ENCODE measurements around the gene NOS1AP.

Gene NOS1AP

DNA sequence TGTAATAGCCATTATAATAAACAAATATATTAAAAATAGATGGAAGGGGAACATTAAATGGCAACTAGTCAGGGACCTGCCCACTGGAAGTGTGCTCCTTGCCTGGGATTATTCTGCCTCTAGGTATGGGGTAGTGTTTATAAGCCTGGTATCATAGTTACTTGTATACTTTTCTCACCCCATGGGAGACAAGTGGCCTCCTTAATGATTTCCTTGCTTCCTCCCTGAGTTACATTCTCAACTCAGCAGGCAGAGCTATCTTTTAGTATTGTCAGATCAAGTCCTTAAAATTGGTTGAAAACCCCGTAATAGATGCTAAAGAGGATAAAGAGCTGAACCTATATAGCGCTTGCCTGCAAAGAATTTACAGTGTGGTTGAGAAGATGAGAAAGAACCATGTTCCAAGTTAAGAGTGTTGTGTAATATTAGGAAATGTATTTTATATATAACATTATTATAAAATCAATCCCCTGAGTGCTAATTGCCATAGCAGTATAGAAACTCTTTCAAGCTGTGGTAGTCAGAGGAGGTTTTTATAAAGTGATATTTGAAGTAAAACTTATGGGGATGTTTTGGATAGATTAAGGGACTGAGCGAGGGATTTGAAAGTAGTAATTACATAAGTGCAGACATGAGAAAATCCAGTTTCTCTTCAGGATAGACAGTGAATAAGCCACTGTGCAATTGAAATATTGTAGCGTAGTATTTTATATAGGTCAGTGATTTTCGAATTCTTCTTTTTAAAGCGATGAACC is 200.7 kb downstream of the NOS1AP start:
- no peak for DNase-seq

DNA sequence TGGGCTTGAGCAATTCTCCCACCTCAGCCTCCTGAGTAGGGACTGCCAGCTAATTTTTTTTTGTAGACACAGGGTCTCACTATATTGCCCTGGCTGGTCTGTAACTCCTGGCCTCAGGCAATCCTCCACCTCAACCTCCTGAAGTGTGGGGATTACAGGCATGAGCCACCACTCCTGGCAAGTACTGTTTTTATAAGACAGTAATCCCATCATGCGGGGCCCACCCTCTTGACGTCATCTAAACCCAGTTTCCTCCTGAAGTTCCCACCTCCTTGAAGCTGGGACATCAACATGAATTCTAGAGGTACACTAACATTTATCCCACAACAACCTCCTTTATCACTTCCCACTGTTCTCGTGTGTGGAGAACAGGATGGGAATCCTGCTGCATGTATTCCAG is 202.5 kb downstream of the NOS1AP start:
- no peak for DNase-seq

DNA sequence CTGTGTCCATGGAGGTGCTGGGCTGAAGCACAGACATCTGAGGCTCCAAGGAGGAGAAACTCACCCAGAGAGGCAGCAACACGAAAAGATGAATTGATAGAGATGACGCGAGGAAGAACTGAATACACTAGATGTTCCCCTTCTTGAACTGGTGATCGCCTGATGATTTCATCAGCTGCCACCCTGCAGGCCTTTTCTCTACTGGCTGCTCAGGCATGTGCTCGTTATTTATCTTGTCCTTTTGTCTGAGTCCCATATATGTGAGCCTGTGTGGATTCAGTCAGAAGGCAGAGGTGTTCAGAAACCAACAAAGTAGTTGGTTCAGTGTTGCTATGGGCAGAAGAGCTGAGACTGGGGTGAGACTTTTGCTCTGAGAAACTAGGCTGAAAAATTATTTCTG is 202.9 kb downstream of the NOS1AP start:
- no peak for DNase-seq

DNA sequence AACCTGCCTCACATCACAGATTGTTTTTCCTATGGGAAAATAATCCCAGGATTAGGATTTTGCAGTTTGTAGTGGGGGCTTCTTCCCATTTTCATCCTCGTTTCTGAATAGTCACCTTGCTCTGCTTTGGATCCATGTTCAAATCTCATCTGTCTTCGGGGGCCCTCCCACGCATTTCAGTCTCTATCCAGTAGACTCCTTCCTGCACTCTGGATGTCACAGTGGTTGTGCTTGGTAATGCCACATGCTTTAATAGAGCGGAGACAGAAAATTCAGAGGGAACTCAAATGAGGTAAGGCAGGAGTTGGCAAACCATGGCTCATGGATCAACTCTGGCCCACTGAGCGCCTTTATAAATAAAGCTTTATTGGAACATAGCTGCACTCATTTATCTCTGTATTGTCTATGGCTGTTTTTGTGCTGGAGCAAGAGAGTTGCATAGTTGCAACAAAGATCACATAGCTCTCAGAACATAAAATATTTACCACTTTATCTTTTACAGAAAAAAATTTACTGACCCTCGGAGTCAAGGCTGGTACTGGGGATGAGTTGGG is 206.2 kb downstream of the NOS1AP start:
- DNase-seq = no peak

DNA sequence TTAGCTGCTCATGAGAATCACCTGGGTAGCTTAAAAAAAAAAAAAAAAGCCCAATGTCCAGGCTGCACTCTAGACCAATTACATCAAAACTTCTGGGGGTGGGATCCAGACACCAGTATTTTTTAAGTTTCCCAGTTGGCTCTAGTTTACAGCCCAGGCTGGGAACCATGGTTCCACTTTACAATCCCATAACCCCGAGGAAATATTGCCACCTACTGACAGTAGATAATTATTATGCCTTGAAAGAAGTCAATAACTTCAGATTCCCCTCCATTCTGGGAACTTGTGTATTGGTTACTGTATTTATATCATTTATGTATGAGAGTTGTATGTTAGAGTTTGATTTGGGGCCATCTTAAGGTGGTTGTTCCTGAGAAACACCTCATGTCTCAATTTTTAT is 207.0 kb downstream of the NOS1AP start:
- DNase-seq = no peak

DNA sequence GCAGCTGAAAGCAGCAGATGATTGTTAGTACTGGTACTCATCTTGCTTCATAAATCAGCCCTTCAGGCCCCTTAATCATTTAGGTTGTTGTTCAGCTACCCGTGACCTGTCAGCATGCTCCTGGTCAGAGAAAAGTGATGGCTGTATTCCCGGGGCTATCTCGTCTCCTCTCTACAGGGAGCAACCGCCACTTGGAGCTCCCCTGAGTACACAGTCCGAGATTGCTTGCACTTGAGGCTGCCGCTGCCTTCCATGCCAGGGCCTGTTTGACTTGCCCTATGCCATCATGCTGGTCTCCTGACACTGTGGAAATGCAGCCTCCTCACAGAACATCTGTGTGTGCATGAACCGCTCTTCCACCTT is 209.6 kb downstream of the NOS1AP start:
- DNase-seq = no peak

DNA sequence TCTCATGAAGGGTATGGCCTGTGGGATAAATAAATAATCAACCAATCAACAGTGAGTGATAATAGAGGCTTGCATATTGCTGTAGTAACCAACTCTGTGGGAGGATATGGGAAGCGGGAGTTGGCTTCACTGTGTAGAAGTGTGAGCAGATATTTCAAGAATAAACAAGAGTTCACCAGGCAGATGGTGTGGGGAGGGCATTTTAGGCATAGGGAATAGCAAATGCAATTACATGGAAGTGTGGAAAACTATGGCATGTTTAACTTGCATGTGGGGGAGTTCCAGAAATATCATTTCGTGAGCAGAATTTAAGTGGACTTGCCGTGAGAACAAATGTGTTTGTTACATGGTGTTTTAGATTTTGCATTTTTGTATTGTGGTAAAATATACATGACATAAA is 211.9 kb downstream of the NOS1AP start:
- DNase-seq = no peak

DNA sequence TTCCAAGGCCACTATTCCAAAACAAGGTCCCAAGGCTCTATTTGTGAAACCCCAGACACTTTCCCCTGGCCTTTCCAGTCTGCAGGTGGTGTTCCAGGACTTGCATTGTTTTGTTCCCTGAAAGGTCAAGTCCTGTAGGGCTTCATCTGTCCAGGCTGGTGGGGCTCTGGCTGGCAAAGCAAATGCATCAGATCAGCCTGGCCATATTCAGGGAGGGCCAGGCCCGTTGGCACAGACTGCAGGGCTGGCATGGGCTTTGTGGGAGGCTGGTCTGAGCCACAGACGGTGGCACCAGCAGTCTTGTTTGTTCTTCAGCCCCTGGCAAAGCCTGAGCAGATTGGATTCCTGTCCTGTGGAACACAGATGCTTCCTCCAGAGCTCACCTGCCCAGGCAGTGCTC is 214.2 kb downstream of the NOS1AP start:
- DNase-seq = no peak

DNA sequence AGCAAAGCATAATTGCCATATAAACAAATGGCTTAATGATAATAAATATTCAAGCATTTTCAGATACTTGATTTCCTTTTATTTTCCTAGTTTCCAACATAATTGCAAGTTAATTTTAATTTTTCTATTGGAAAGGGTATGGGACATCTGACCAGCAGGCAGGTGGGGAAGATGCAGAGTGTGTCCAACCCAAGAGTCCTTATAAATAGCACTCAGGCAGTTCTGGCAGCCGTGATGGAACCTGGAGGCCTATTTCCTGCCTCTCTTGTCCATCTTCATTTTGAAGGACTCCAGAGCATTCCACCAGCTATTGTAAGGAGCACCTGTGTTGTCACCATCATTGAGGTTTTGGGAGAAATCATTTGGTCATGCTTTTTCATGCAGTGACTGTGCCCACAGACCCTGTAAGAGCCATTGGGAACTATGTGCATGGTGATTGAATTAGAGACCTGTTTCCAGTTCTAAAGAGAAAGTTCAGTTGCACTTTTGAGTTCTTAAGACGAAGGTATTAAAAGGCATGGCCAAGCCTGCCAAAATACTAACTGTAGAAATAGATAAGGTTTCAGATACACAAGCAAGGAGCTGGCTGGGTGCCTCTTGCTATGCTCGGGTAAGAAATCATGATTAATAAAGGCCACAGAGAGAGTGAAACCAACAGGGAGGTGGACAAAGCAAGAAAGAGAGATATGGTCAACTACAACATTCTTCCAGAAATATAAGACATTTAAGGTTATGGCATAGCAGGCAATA is 214.9 kb downstream of the NOS1AP start:
- no peak for DNase-seq

DNA sequence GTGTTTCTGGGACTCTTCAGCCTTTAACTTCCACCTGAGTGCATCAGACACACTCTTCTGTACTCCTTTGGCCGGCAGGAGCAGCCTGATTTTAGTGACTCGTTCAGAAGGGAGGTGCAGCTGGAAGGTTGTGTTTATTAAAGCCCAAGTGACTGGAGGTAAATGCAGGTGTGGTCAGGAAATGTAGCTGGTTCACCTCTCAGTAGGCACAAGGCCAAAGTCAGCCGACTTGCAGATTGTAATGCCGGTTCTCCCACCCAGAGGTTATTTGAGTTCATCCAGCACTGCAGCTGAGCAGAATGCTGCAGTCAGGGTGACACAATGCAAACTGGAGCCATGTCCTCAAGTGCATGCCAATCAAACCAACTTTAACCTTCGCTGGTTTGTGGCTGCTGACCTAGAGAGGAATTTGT is 215.7 kb downstream of the NOS1AP start:
- DNase-seq = no peak

DNA sequence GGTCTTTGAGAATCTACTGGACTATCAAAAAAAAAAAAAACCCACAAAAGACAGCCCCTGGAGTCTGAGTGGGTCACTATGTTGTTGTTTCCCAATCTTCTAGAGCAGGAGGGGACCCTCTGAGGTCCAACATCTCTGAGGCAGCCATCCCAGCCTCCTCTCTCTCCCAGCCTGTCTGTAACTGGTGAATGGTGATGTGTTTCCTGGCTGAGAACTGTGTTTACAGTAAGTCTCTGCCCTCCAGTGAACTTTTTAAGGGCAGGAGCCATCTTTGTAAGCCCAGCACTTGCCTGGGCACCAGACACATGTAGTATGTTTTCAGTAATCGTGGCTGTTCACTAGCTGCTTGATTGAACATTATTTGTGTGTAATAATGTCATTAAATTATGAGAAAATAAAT is 221.5 kb downstream of the NOS1AP start:
- no peak for DNase-seq

DNA sequence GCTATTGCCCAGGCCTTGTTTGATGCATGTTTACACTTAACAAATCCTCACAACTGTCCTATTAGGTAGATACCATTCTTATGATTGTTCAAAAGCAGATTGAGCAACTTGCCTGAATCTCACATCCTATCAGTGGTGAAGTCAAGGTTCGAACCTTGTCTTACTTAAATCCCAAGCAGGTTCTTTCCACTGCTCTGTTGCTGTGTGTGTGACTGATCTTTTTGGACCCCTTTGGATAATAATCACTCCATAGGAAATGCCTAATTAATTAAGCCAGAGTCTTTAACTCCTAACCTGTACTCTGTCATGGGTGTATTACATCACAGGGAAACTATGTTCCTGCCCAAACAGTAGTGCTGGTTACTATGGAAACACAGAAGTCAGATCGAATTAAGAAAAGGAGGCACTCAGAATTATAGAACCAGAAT is 222.9 kb downstream of the NOS1AP start:
- DNase-seq = no peak

DNA sequence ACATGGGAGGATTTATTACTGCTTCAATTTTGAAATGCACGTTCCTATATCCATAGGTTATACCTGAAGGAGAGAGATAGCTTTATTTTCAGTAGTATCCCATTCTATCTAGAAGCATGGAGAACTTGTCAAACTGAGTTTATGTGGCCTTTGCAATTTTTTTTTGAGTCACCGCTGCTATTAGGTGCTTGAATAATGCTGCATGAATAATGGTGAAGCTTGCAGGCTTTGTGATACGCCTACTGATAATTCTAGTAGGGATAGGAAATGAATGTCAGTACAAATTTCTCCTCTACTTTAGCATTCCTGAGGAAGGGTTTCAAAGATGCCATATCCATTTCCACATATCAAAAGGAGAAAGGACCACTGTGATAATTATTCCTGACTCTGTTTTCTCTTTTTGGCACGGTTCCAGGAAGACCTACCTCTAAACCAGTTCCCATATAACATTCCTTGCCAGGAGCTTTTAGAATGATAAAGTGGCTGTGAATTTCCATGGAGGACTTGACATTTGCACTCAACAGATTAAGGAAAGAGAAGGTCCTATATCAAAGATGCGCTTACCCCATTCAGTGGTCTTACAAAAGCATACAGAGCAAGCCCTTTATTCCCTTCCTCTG is 223.7 kb downstream of the NOS1AP start:
- no peak for DNase-seq

DNA sequence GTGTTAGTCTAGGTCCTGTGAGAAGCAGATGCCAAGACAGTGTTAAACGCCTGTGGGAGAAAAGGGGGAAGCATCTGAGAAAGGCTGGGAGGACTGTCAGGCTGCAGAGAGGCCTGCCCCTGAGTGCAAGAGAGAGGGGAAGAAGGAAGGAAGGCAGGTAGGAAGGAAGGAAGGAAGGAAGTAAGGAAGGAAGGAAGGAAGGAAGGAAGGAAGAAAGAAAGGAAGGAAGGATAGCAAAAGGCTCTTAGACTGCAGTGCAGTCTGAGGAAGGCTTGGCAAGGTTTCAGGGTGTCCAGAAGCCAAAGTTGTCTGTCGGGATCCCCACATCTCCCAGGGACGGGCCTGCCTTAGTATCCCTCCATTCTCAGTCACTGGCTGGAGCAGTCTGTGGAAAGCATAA is 224.5 kb downstream of the NOS1AP start:
- no peak for DNase-seq

DNA sequence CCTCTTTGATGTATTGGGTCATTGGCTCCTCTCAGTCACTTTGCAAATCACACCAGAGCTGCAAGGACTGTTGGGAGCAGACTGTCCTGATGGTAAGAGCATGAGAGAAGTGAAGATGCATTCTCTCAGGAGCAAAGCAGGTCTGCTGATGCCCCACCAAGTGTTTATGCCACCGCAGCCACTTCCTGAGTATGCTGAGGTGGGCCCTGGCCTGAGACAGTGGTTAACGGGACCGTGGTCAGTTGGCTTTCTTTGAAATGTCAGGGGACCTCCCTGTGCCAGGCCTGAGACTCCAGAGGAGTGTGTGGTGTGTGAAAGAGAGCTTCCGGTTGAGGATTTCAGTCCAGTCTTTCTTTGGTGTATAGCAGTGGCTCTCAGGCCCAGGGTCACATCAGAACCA is 227.7 kb downstream of the NOS1AP start:
- no peak for DNase-seq

DNA sequence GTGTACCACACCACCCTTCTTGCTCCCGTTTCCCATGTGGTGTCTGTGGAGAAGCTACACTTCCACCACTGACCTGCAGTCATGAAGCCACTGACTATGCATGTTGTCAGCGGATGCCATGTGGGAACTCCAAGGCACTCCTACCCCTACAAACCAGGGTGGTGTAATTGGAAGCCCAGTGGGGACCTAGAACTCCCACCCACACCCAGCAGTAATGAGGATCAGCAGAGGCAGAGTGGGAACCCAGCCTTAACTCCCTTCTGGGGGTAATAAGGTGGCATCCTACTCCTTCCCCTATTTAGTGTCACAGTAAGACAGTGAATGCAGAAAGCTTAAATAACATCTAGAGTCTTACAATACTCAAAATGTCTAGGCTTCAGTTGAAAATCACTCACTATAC is 228.8 kb downstream of the NOS1AP start:
- no peak for DNase-seq

DNA sequence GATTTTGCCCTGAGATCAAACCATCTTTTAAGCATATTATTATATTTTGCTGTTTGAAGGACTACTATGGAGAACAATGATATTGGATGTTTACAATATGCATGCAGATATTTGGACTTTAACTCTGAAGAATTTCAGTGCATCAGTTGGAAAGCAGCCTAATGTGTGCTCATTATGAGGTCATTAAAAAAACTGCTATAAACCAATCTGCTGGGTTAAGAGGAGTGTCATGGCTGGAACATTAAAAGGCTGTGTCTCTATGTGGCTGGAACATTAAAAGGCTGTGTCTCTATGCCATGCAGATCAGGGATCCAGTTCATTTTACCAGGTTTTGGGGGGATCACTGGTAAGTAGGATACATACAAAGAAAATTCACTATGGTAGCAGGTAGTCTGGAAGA is 229.5 kb downstream of the NOS1AP start:
- DNase-seq = no peak

DNA sequence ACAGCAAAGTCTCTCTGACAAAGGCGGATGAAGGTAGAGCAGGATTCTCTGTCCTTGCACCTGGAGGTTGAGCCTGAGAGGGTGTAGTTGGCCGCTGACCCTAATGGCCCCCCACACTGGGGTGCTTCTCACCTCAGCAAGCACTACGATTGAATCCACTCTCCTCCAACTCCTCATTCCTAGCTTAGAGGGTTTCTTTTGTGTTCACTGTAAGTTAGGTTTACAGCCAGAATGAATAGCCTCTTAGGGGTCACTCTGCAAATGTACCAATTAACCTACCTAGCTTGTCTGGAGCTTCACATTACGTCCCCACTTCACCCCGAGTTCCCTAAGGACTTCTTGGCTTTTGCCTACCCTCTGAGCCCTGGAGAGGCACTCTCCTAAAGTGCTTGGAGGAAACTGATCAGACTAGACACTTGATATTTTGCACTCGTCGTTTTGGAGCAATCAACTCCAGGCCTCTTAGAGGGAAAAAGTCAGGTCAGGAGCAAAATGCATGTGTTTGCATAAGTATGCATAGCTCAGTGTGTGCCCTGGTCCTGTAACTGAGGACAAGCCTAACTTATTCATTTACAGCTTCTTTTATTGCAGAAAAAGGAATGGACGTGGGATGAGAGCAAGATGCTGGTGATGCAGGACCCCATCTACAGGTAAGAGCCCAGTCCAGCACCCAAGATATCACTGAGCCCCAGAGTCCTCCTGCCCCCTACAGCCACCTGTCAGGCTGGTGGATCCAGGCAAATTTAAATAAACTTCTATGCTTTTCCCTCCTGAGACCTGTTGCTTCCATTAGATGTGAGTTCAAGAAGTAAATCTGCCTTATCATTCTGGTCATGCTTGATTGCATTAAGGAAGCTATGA is 230.8 kb downstream of the NOS1AP start:
- DNase-seq = no peak

DNA sequence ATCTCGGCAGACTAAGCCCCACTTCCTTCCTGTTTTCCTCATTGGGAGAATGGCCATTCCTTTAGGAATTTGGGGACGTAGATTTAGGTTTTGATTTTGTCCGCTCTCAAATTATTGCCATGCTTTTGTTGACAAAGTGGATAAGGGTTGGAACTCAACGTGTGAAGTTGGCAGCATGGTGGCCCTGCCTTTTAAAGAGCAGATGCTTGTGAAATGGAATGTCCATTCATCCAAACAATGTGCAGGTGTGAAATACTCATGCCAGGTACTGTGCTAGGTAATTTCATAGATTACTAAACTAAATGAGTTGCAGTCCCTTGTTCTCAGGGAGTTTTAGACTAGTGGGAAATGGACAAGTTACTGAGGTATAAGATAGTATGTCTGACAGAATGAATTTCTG is 232.2 kb downstream of the NOS1AP start:
- DNase-seq = no peak

DNA sequence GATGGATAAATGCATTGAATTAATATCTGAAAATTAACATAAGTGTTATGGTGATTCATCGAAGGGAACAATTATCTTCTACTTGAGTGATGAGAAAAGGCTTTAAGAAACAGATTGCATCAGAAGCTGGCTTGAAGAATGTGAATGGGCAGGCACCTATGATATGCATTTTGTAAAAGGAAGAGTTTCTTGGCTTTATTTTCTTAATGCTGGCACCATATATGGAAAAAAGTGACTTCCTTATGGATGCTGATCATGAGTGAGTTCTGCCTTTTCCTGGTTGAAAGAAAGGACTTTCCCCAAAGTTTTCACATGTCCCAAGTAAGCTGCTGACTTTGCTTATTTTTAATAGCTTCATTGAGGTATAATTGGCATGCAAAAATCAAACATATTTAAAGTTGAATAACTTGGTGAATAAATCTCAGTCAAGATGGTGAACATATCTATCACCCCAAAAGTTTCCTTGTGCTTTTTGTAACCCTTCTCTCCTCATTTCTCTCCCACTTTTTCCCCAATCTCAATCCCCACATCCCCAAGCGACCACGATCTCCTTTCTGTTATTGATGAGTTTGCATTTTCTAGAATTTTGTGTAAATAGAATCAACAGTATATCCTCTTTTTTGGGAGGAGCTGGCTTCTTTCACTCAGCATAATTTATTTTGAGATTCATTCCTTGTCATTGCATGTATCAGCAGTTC is 233.0 kb downstream of the NOS1AP start:
- no peak for DNase-seq

DNA sequence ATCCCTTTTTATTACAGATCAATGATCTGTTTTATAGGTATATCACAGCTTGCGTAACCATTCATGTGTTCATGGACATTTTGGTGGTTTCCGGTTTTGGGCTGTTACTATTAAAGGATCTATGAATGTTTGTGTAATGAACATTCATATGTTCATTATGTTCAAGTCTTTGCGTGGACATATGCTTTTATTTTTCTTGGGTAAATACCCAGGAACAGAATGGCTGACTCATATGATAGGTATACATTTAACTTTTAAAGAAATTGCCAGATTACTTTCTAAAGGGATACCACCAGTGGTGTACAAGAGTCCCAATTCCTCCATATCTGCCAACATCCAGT is 233.5 kb downstream of the NOS1AP start:
- no peak for DNase-seq

DNA sequence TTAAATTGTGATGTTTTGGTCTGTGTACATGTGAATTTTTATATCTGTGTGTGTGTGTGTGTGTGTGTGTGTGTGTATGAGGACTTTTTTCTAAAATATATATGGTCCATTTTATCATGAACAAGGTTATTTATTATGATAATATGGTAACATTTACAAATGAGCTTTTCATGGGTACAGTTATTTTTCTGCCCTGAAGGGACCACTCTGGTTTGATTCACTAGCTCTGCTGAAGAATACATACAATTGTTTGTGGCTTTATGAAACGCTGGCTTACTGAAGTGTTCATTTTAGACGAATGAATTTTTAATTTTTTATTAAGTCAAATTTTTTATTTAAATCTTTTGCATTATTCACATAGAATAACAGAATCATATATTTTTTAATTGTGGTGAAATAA is 235.2 kb downstream of the NOS1AP start:
- DNase-seq = no peak

DNA sequence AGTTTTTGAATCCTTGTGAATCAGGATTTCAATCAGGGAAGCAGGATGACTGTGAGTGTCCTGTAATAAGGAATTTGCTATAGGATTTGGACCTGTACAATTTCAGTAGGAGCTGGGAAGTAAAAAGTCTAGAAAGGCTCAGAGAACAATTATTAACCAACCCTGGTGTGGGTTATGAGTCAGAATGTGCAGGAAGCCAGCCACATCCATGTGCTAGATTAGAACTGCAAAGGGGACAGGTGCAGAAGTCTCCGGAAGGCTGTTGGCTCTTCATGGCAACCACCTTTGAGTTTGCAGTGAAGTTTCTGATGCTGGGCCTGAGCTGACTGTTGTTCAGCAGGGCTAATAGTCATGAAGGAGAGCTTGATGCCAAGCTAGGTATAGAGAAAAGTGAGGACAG is 236.5 kb downstream of the NOS1AP start:
- no peak for DNase-seq

Measured in activated gamma-delta T cell treated with Interleukin-2 at 50 U/mL for 16 hours (primary cell).